NCI-H526 (cell line): ENCODE results near the gene DHRSX.
"Not testable (repeated sequence)": the region's sequence is repeated elsewhere in the genome, so short reads cannot be mapped to it uniquely, and the experiment has no call there.

Source experiments
- DNase-seq, 2 experiments: peaks; one replicate each; lab custom pipeline; 2025; lab: John Stamatoyannopoulos, UW

DHRSX gene

DNA sequence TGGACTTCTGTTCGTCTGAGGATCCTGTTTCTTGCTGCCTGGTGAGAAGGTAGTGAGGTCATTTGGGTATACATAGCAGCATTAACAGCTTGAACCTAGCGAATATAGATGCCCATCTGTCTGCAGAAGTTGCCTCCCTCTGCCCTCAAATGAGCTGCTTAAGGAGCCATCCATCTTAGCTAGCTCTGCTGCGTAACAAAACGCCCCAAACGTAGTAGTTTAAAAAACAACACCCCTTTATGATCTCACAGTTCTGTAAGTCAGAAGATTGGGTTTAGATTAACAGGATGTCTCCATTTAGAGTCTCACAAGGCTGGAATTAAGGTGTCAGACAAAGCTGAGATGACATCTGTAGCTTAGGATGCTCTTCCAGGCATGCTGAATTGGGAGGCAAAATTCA, 185.3 kb downstream of the DHRSX start:
- no peak for DNase-seq

DNA sequence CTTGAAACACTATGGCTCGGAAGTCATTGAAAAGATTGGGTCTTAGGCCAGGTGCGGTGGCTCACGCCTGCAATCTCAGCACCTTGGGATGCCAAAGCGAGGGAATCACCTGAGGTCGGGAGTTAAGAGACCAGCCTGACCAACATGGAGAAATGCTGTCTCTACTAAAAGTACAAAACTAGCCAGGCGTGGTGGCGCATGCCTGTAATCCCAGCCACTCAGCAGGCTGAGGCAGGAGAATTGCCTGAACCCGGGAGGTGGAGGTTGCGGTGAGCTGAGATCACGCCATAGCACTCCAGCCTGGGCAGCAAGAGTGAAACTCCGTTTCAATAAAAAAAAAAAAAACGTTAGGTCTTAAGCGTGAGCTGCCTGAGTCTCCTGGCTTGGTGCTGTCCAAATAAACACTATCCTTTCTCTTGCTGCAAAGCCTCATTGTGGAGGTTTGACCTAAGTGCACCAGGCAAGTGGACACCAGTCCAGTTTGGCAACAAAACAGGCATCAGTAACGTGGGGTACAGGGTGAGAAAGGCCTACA, 185.9 kb downstream of the DHRSX start:
- DNase-seq = no peak

DNA sequence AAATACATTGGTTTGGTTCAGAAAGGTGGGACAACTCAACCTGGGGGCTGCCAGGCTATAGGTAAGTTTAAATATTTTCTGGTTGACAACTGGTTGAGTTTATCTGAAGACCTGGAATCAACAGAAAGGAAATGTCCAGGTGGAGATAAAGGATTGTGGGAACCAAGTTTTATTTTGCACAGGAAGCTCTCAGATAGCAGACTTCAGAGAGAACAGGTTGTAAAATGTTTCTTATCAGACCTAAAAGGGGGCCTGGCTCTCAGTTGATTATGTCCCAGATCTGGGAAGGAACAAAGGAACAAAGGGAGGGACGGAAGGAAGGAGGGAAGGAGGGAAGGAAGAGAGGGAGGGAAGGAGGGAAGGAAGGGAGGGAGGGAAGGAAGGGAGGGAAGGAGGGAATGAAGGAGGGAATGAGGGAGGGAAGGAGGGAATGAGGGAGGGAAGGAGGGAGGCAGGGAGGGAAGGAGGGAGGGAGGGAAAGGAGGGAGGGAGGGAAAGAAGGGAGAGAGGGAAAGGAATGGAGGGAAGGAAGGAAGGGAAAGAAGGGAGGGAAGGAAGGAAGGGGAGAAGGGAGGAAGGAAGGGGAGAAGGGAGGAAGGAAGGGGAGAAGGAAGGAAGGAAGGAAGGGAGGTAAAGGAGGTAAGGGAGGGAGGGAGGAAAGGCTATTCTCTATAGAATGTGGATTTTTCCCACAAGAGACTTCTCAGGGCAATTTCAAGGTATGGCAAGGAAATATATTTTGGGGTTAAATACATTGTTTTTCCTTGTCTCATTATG, 186.7 kb downstream of the DHRSX start:
- DNase-seq = no peak

DNA sequence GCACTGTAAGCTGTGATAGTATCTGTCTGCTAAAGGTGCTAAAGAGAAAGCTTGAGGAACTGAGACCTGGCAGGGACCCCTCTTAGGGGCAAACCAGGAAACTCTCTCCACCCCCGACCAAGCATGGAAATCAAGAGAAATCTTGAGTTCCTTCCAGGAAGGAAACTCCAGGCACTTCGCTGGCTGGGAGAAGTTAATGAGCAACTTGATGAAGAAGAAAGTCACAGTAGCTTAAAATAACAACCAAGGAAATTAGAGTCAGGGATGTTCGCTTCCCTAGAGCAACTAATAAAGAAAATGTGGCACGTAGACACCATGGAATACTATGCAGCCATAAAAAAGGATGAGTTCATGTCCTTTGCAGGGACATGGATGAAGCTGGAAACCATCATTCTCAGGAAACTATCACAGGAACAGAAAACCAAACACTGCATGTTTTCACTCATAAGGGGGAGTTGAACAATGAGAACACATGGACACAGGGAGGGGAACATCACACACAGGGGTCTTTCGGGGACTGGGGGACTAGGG, 188.7 kb downstream of the DHRSX start:
- not testable (repeated sequence) for DNase-seq

DNA sequence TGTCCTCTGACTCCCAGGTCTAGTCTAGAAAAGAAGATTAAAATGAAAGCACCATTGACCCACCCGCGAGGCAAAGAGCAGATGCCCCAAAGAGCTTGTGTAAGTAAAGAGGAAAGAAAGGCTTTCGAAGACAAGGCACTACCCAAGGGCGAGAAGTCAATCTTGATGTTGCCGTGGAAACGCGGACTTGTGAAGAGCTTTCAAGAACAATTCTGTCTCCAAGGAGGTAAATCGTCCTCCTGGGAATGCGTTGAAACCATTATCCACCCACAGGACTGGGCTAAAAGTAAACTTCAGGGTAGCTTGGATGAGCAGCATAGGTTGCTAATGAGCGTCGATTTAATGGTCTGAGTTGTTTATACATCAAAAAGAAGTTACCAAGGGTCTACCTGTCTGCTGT, 189.3 kb downstream of the DHRSX start:
- DNase-seq = no peak

DNA sequence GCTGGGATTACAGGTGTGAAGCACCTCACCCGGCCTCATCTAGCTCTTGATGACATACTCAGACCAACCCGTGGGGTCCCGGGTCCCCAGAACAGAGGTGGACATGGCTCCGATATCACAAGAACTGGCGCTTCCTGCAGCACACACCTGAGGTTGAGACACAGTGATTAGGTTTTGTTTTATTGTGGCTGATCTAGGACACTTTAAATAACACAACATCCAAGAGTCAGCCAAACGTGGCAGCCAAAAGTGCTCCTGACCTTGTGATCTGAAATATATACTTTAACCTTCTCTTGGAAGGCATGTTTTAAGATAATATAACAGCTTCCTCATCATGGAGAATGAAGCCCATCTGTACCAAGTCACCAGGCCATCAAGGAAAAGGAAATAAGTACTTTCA, 198.9 kb downstream of the DHRSX start:
- DNase-seq = no peak

DNA sequence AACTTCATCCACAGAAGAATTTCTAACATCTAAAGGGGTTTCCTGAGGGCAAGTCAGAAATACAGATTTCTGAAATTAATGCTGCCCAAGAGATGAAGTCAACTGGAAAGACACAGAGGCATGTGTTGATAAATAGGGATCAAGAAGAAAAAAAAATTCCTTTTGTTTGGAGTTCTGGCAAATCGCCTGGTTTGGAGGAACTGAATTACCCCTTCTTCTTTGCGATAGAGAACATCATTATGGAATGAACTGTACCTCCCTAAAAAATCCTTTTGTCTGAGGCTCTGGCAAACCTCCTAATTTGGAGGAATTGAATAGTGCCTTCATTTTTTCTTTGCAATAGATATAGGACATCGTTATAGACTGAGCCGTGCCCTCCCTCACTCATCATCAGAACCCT, 200.9 kb downstream of the DHRSX start:
- DNase-seq = no peak

DNA sequence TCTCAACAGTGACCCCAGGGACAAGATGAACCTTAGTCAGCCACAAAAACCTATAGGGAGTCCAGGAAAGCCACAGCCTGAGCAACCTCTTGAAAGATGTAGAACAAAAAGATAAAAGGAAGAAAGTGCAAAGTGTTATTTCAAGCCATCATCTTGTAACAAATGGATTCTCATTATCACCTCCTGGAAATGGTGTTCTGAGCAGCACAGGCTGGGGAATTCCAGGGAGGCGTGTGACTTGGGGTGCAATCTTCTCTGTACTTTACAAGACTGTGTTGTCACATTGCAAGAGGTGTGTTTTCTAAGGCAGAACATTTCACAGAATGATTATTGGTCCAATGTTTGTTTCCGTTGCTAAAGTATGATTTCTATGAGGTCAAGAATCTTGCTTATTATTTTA, 214.0 kb downstream of the DHRSX start:
- DNase-seq = no peak

DNA sequence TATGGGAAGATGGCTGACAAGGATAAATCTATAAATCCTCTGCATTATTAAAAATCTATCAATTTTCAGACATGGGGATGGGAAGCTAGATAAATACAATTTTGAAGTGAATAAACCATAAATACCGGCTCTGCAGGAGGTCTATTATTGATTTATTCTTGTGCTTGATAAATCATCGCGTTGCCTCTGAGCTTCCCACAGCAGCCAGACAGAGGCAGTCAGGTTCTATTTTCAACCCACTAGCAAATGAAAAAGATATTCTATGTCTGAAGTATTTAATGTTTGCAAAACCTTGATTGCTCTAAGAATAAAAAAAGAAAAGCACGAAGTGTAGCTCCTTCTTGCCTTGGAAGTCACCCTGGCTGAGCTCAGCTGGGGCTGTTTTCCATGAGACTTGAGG, 216.2 kb downstream of the DHRSX start:
- DNase-seq = no peak

DNA sequence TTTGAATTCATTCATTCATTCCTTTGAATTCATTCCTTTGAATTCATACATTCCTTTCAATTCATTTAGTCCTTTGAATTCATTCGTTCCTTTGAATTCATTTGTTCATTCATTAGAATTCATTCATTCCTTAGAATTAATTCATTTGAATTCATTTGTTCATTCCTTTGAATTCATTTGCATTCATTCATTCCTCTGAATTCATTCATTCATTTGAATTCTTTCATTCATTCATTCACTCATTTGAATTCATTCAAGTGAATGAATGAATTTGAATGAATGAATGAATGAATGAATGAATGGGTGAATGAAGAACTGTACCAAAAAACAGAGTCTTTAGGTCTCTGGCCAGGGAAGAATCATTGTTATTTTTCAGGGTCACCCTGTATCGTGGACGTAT, 216.6 kb downstream of the DHRSX start:
- no peak for DNase-seq

DNA sequence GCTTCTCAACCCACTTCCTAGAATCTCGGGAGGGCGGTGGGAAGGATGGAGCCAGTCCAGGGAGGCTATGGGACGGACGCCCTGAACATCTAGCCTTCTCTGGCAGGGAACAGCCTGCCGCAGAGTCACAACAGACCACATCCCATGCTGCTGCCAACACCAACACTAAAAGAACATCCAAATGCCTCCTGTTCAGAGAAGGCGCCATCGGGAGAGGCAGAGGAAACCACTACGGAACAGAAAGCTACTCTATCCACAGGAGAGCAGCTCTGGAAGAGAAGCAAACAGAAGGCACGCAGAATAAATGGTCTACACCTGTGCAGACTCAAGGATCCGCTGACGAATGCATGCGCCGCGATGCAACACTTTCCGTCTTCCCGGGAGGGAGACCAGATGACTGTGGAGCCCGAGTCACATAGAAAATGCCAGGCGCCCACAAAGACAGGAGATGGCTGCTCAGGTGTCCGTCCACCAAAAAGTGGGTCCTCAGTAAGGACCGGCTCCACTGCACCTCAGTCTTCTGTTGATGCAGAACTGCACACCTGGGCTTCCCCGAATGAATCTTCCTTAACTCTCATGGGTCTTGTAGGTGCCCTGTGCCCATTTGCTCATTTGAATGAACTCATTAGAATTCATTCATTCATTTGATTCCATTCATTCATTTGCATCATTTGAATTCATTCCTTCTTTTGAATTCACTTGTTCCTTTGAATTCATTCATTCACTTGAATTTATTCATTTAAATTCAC, 217.5 kb downstream of the DHRSX start:
- no peak for DNase-seq

DNA sequence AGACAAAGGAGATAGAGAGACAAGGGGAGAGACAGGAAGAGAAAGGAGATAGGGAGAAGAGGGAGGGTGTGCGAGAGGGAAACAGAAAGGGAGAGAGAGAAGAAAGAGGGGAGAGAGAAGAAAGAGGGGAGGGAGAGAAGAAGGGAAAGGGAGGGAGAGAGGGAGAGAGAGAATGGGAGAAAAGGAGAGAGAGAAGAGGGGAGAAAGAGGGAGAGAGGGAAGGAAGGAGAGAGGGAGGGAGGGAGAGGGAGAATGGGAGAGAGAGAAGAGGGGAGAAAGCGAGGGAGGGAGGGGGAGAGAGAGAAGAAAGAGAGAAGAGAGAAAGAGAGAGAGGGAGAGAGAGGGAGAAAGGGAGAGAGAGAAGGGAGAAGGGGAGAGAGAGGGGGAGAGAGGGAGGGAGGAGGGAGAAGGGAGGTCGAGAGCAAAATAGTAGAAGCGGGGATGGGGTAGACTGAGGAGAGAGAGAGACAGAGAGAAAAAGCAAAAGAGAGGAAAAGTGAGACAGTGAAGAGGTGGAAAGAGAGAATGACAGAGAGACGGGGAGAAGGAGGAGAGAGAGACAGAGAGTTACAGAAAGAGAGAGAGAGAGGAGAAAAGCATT, 218.2 kb downstream of the DHRSX start:
- DNase-seq = no peak

DNA sequence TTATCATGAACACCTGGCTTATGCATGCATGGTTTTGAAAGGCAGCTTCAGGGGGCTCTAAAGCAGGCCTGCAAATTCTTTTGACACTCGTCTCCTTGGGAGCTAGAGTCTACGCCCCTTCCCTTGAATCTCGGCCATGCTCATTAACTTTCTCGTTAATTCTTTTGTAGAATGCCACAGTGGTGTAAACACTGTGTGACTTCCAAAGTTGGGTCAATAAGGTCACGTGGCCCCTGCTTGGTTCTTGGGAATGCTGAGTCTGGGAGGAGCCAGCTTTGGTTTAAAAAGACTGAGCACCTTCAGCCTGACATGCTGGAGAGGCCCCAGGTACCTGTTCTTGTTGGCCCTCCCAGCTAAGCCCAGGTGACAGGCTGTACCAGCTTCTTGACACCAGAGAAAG, 228.4 kb downstream of the DHRSX start:
- DNase-seq = no peak

DNA sequence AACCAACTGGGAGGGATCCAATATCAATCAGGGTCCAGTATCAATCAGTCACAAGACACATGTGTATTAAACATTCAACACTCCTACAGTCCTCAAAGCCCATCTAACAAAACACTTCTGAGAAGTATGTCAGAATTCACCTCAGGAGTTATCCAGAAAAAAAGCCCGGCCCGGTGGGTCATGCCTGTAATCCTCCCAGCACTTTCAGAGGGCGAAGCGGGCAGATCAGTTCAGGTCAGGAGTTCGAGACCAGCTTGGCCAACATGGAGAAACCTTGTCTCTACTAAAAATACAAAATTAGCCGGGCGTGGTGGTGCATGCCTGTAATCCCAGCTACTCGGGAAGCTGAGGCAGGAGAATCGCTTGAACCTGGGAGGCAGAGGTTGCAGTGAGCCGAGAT, 229.2 kb downstream of the DHRSX start:
- DNase-seq = not testable (repeated sequence)

DNA sequence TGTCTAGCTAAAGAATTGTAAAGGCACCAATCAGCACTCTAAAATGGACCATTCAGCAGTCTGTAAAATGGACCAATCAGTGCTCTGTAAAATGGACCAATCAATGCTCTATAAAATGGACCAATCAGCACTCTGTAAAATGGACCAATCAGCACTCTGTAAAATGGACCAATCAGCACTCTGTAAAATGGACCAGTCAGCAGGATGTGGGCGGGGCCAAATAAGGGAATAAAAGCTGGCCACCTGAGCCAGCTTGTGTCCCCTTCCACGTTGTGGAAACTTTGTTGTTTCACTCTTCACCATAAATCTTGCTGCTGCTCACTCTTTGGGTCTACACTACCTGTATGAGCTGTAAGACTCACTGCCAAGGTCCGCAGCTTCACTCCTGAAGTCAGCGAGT, 230.0 kb downstream of the DHRSX start:
- DNase-seq = not testable (repeated sequence)

DNA sequence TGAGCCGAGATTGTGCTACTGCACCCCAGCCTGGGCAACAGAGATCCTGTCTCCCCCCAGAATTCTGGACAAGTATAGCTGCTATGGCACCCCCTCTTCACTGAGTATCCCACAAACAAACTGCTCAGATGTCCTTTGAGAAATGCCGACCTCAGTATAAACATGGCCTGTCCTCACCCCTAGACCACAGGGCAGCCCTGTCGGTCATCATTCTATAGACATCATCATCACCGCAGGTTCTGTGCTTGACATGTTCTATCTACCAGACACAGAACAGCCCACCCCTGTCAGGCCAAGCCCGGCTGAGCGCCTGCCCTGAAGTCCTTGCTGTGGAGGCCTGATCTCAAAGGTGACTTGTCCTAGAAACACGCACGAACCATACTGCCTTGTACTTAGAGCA, 232.9 kb downstream of the DHRSX start:
- no peak for DNase-seq

DNA sequence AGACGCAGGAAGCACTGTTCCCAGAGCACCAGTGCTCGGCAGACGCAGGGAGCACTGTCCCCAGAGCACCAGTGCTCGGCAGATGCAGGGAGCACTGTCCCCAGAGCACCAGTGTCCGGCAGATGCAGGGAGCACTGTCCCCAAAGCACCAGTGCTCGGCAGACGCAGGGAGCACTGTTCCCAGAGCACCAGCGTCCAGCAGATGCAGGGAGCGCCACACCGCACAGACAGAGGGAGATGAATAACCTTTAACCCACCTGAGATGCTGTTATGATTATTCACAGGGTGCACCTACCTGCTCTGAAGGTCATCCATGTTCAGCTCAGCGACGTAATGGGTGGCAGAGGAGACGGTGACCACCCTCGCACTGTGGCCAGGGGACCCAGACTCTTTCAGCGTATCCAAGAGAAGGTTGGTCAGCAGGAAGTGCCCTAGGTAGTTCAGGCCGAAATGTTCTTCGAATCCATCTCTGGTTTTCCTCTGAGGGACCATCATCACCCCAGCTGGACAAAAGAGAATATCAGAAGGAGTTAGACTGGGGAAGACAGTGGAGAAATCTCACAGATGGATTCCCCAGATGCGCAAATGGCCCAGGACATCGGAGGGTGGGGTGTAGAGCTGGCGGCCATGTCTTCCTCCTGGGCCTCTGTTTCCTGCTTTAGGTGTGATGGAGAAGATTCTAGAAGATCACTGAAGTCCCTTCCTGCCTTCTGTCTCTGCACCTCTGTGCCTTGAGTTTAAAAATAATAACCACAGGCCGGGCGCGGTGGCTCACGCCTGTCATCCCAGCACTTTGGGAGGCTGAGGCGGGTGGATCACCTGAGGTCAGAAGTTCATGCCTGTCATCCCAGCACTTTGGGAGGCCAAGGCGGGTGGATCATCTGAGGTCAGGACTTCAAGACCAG, 234.1 kb downstream of the DHRSX start:
- DNase-seq = no peak

DNA sequence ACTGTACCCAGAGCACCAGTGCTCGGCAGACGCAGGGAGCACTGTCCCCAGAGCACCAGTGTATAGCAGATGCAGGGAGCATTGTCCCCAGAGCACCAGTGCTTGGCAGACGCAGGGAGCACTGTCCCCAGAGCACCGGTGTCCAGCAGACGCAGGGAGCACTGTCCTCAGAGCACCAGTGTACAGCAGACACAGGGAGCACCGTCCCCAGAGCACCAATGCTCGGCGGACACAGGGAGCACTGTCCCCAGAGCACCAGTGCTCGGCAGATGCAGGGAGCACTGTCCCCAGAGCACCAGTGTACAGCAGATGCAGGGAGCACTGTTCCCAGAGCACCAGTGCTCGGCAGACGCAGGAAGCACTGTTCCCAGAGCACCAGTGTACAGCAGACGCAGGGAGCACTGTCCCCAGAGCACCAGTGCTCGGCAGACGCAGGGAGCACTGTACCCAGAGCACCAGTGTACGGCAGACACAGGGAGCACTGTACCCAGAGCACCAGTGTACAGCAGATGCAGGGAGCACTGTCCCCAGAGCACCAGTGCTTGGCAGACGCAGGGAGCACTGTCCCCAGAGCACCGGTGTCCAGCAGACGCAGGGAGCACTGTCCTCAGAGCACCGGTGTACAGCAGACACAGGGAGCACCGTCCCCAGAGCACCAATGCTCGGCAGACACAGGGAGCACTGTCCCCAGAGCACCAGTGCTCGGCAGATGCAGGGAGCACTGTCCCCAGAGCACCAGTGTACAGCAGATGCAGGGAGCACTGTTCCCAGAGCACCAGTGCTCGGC, 234.9 kb downstream of the DHRSX start:
- not testable (repeated sequence) for DNase-seq

DNA sequence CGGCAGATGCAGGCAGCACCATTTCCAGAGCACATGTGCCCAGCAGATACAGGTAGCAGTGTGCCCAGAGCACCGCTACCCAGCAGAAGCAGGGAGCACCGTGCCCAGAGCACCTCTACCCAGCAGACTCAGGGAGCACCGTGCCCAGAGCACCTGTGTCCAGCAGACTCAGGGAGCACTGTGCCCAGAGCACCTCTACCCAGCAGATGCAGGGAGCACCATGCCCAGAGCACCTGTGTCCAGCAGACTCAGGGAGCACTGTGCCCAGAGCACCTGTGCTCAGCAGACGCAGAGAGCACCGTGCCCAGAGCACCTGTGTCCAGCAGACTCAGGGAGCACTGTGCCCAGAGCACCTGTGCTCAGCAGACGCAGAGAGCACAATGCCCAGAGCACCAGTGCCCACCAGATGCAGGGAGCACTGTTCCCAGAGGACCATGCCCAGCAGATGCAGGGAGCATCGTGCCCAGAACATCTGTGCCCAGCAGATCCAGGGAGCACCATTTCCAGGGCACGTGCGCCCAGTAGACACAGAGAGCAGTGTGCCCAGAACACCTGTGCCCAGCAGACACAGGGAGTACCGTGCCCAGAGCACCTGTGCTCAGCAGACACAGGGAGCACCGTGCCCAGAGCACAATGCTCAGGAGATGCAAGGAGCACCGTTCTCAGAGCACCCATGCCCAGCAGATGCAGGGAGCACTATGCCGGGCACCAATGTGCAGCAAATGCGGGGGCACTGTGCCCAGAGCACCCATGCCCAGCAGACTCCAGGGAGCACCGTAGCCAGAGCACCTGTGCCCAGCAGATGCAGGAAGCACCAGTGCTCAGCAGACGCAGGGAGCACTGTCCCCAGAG, 236.4 kb downstream of the DHRSX start:
- no peak for DNase-seq

DNA sequence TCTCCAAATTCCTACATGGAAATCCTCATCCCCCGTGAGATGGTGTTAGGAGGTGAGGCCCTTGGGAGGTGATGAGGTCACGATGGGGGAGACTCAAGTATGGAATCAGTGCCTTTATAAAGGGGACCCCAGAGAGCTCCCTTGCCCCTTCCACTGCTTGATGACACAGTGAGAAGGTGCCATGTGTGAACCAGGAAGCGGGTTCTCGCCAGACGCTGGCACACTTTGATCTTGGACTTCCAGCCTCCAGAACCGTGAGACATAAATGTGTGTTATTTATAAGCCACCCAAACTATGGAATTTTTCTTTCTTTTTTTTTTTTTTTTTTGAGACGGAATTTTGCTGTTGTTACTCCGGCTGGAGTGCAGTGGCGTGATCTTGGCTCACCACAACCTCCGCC, 237.6 kb downstream of the DHRSX start:
- no peak for DNase-seq
